HepG2 (cell line): ENCODE data around the gene ATP2A2. TPM values are rescaled to one million over a fixed set of nuclear protein-coding genes. Genes with fewer than 3 reads are reported as not detected.

Source experiments
- CHCHD3 ChIP-seq: sonication (generic); formaldehyde crosslinking; IDR thresholded peaks from 2 replicates; pipeline ENCODE4 v1.8.0; 2022; ENCODE audit warnings: mild to moderate bottlenecking, missing genetic modification reagents, moderate library complexity
- CREB1 ChIP-seq, 2 experiments: fragments of 450-650 bp in 1 of 2; IDR thresholded peaks; 2 replicates each; pipeline ENCODE4 v1.6.1; 2016 to 2017; ENCODE audit warnings: control low read depth in 1 of 2, mild to moderate bottlenecking in 1 of 2, missing compliant biosample characterization in 1 of 2, missing genetic modification characterization in 1 of 2
- FOSL2 ChIP-seq: sonication (generic); formaldehyde crosslinking; IDR thresholded peaks from 2 replicates; pipeline ENCODE4 v1.4.0; 2020; ENCODE audit warnings: missing genetic modification reagents
- FOXA1 ChIP-seq, 2 experiments: fragments of 450-650 bp in 1 of 2; sonication (generic) in 1 of 2; formaldehyde crosslinking in 1 of 2; IDR thresholded peaks; 2 replicates each; pipeline versions ENCODE4 v1.4.0 to v1.6.1; 2016 to 2020; ENCODE audit warnings: missing genetic modification reagents in 1 of 2
- HIC2 ChIP-seq: sonication (generic); formaldehyde crosslinking; IDR thresholded peaks from 2 replicates; pipeline ENCODE4 v1.9.0; 2022; ENCODE audit warnings: low read depth, missing genetic modification reagents
- NFIC ChIP-seq: IDR thresholded peaks from 2 replicates; pipeline ENCODE4 v1.6.1; 2012; ENCODE audit warnings: mild to moderate bottlenecking, low read length, inconsistent platforms
- PAF1 ChIP-seq: IDR thresholded peaks from 2 replicates; pipeline ENCODE4 v1.6.1; 2016; ENCODE audit warnings: missing genetic modification reagents, missing compliant biosample characterization
- PATZ1 ChIP-seq: sonication (generic); formaldehyde crosslinking; IDR thresholded peaks from 2 replicates; pipeline ENCODE4 v1.4.0; 2020; ENCODE audit warnings: missing genetic modification reagents
- PLRG1 ChIP-seq: fragments of 450-650 bp; conservative IDR thresholded peaks from 2 replicates; pipeline ENCODE4 v1.6.1; 2016
- RAD21 ChIP-seq: fragments of 450-650 bp; formaldehyde crosslinking; IDR thresholded peaks from 2 replicates; pipeline ENCODE4 v1.5.0; 2020; ENCODE audit warnings: mild to moderate bottlenecking
- RBFOX2 ChIP-seq: fragments of 200-400 bp; formaldehyde crosslinking; IDR thresholded peaks from 2 replicates; pipeline ENCODE4 v1.6.1; 2017; ENCODE audit warnings: low read depth, mild to moderate bottlenecking, low read length
- SUZ12 ChIP-seq: fragments of 150-350 bp; IDR thresholded peaks from 2 replicates; pipeline ENCODE4 v1.6.1; 2014; ENCODE audit warnings: low read depth, low read length
- TARDBP ChIP-seq: sonication (generic); formaldehyde crosslinking; IDR thresholded peaks from 2 replicates; pipeline ENCODE4 v1.8.0; 2022; ENCODE audit warnings: mild to moderate bottlenecking, missing genetic modification reagents
- ZNF12 ChIP-seq: sonication (generic); formaldehyde crosslinking; IDR thresholded peaks from 2 replicates; pipeline ENCODE4 v1.5.0; 2020; ENCODE audit warnings: missing genetic modification reagents
- ZNF143 ChIP-seq: sonication (generic); formaldehyde crosslinking; IDR thresholded peaks from 2 replicates; pipeline ENCODE4 v1.4.0; 2020; ENCODE audit warnings: missing genetic modification reagents
- ZNF20 ChIP-seq: sonication (generic); formaldehyde crosslinking; IDR thresholded peaks from 2 replicates; pipeline ENCODE4 v1.4.0; 2020; ENCODE audit warnings: mild to moderate bottlenecking, moderate library complexity, missing genetic modification reagents
- ZNF251 ChIP-seq: sonication (generic); formaldehyde crosslinking; IDR thresholded peaks from 2 replicates; pipeline ENCODE4 v1.9.0; 2021; ENCODE audit warnings: mild to moderate bottlenecking, missing genetic modification reagents
- ZNF383 ChIP-seq: sonication (generic); formaldehyde crosslinking; IDR thresholded peaks from 2 replicates; pipeline ENCODE4 v1.4.0; 2020; ENCODE audit warnings: missing genetic modification reagents, mild to moderate bottlenecking, borderline replicate concordance
- ZNF543 ChIP-seq: sonication (generic); formaldehyde crosslinking; IDR thresholded peaks from 2 replicates; pipeline ENCODE4 v1.4.0; 2020; ENCODE audit warnings: mild to moderate bottlenecking, missing genetic modification reagents
- ZNF878 ChIP-seq: sonication (generic); formaldehyde crosslinking; IDR thresholded peaks from 2 replicates; pipeline ENCODE4 v1.8.1; 2023; ENCODE audit warnings: mild to moderate bottlenecking, missing genetic modification reagents, moderate library complexity
- polyA plus RNA-seq, 8 experiments: library from polyadenylated mRNA; depleted of rRNA in 3 of 8; stranded (reverse) in 7 of 8; unstranded in 1 of 8; fragments of >200 nt; fragmentation: Illumina TruSeq in 4 of 8; extraction: Trizol in 4 of 8; gene quantifications; 2 replicates each; pipeline versions ENCODE4 v1.2.1 to v1.2.3, GENCODE V29; 2011 to 2016; ENCODE audit warnings: low read depth in 4 of 8, missing spikeins in 1 of 8, mixed read lengths in 1 of 8; ENCODE audit not compliant: insufficient read depth in 1 of 8
- total RNA-seq, 5 experiments: library from RNA; depleted of rRNA; stranded (reverse); fragments of >200 nt; fragmentation: Illumina TruSeq; extraction: Trizol; gene quantifications; 2 replicates each; pipeline ENCODE4 v1.2.3, GENCODE V29; 2016; ENCODE audit warnings: low read depth in 1 of 5
- TF ChIP-seq, protein P1 (sequence below): IDR thresholded peaks from 2 replicates; pipeline ENCODE4 v1.6.1; 2012; ENCODE audit warnings: low read length, improper control_type of control experiment

ATP2A2 gene
- total and polyA plus RNA-seq, 2 of the 13 experiments (the other 11 are each of a cell fraction or from before 2014, with no cell fraction given), result 35.4 to 85.5 TPM

DNA sequence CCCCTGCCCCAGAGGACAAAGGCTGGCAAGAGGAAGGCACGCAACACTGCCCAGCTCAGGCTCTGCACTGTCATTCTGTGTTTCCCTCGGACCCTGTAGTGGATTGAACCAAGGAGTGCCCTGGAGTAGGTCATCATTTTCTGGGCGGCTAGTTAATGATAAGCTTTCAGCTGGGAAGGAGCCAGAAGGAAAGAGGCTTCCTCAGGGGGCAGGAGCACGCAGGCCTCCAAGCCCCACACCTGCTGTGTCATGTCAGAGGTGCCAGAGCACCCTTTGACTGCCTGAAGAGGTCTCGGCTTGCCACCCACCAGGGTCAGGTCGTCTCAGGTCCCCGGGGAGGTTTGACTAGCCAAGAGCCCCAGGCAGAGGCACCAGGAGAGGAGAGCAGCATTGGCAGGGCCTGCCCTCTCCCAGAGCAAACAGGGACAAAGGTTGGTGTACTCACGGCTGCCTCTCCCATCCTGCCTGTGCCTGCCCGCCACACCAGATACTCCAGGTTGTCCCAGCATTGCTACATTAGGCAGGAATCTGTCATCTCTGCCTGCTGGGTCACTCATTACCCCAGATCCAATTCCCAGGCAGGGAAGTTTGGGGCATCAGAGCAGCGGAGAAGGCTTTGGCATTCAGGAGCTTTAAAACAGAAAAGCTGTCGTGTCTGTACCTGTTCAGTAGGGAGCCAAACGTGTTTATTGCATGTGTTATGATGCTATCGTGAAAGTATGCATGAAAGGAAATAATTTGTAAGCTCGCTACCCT lies 33.5 kb upstream of the ATP2A2 start (continued):
- 0 out of 2 replicates have a peak, but pooled peaks have one; percentile 28 for TF ChIP-seq ZNF543 (CRISPR knock-in tag)
- no peak for TF ChIP-seq PLRG1
- TF ChIP-seq NFIC, result no peak
- no peak for TF ChIP-seq CREB1 (IDR thresholded peaks at IDR 0.05)
- TF ChIP-seq CREB1 (CRISPR knock-in tag; IDR thresholded peaks at IDR 0.05), result 0 out of 2 replicates have a peak, but pooled peaks have one; percentile 39
- peak; percentile 19; the same call in 1 of the 2 replicates for TF ChIP-seq ZNF143
- TF ChIP-seq PAF1 (CRISPR knock-in tag), result no peak
- TF ChIP-seq ZNF383, result no peak
- peak; percentile 62 for TF ChIP-seq RBFOX2
- TF ChIP-seq ZNF12, result no peak
- no peak for TF ChIP-seq ZNF20 (CRISPR knock-in tag)
- TF ChIP-seq ZNF878 (CRISPR knock-in tag), result no peak
- TF ChIP-seq, protein P1, sequence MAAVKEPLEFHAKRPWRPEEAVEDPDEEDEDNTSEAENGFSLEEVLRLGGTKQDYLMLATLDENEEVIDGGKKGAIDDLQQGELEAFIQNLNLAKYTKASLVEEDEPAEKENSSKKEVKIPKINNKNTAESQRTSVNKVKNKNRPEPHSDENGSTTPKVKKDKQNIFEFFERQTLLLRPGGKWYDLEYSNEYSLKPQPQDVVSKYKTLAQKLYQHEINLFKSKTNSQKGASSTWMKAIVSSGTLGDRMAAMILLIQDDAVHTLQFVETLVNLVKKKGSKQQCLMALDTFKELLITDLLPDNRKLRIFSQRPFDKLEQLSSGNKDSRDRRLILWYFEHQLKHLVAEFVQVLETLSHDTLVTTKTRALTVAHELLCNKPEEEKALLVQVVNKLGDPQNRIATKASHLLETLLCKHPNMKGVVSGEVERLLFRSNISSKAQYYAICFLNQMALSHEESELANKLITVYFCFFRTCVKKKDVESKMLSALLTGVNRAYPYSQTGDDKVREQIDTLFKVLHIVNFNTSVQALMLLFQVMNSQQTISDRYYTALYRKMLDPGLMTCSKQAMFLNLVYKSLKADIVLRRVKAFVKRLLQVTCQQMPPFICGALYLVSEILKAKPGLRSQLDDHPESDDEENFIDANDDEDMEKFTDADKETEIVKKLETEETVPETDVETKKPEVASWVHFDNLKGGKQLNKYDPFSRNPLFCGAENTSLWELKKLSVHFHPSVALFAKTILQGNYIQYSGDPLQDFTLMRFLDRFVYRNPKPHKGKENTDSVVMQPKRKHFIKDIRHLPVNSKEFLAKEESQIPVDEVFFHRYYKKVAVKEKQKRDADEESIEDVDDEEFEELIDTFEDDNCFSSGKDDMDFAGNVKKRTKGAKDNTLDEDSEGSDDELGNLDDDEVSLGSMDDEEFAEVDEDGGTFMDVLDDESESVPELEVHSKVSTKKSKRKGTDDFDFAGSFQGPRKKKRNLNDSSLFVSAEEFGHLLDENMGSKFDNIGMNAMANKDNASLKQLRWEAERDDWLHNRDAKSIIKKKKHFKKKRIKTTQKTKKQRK, result no peak
- no peak for TF ChIP-seq FOXA1 (IDR thresholded peaks at IDR 0.05)
- peak; percentile 81 for TF ChIP-seq FOXA1 (CRISPR knock-in tag; IDR thresholded peaks at IDR 0.05)
- peak; percentile 61 for TF ChIP-seq FOSL2 (CRISPR knock-in tag)
- TF ChIP-seq PATZ1 (CRISPR knock-in tag), result peak; percentile 63
- TF ChIP-seq CHCHD3 (CRISPR knock-in tag), result no peak
- no peak for TF ChIP-seq SUZ12
- peak; percentile 51 for TF ChIP-seq RAD21 (CRISPR knock-in tag)
- no peak; the same call in 1 of the 2 replicates for TF ChIP-seq TARDBP
- TF ChIP-seq ZNF251 (CRISPR knock-in tag), result no peak
- peak; percentile 98 for TF ChIP-seq HIC2 (CRISPR knock-in tag)
